Stromal cell of bone marrow (primary cell): ENCODE data around the gene THEM5.

Experiments
- DNase-seq: peaks from one replicate; pipeline ENCODE4 v3.0.0-alpha.2; 2012; ENCODE audit warnings: low read depth

Gene THEM5

GRCh38 chr1:151800830-151801229, 52.7 kb downstream of the THEM5 start:
- DNase-seq, result no peak

DNA sequence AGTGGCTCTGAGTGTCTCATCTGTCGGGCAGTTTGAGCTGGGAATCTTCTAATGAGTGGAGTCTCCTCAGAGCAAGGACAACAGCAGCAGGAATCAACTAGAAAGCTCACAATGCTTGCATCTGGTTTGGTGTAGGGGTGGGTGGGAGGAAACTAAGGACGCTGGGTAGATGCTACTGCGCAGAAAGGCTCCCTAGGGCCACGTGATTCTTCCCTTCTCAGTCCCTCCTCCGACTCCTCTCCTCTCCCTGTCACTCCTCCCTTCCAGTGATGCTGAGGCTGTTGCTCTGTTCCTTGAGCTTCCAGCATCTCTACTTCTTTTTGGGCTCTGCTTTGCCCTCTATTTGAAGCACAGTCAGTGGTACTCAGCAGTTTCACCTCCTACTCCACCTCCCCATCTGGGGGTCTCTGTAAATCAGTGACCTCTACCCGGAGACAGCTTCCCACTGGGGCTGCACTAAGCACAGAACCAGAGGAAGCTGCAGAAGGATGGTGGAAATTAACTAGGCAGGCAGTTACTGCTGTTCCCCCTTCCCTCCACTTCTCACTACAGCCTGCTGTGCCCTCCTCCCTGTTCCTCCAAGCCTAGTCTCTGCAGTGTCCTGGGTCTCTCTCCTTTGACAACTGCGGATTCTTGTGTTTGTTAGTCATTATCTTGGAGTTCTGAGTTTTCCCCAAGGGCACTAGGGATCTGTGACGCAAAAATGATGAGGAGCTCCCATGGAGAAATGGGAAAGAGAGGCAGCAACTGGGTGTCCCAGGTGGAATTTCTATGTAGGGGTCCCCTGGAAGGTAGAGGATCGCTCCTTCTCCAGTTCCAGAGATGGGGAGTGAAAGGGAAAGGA, 54.1 kb downstream of the THEM5 start:
- DNase-seq, result no peak

- DNase-seq, result no peak
These were observed 54.9 kb downstream of the THEM5 start for GRCh38 chr1:151798571-151798970.
